HL-60/S4 treated with phorbol 12-myristate 13-acetate at 8.2 ng/mL for 4 days and 3 days (cell line): ENCODE data around the gene CD28.
"Not testable (repeated sequence)": the region's sequence is repeated elsewhere in the genome, so short reads cannot be mapped to it uniquely, and the experiment has no call there.

ENCODE experiments used
- in situ Hi-C: fragments of 300-500 bp; cut with MboI; formaldehyde crosslinking; loops from 2 replicates; pipeline ENCODE4 v1.15.0; 2022; ENCODE audit warnings: low sequenced_read_pairs

Gene CD28

DNA sequence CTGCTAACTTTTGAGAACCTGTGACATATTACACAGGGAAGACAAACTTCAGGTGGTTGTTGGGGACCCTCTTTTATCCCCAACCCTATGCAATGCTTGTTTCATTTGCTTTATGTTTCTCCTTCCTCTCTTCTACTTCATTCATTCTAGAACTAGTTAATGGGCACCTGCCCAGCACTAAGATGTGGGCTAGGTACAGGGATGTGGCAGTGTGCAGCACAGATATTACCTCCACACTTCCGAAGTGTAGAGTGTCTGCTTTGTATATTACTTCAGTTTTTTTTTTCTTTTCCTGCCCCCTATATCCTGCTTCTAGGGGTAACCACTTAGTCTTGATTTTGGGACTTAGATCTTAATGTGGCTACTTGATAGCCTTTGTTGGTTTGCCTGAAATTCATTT, 35.1 kb downstream of the CD28 start:
- in situ Hi-C loops = no loop called here

DNA sequence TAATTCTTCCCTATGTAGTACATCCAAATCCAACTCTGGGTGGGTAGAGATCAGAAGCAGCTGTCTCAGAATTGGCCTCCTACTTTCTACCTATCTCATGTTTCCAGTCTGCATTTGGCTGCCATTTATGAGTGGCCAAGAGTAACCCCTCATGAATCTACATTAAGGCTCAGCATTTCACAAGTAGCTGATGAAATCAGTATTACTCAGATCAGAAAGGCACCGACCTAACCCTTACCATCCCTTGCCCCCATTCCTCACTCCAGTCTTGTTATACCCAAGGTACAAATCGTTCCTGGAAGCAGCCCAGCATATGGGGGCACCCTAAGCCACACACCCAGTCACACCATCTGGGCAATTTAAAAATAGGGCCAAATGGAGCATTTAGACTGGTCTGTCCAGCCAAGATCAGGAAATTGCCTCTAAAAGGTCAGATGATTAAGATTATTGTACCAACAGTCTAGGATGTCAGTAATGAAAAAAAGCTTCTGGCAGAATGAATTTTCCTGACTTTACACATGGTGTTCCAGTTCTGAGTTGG, 37.1 kb downstream of the CD28 start:
- in situ Hi-C loops = no loop called here

DNA sequence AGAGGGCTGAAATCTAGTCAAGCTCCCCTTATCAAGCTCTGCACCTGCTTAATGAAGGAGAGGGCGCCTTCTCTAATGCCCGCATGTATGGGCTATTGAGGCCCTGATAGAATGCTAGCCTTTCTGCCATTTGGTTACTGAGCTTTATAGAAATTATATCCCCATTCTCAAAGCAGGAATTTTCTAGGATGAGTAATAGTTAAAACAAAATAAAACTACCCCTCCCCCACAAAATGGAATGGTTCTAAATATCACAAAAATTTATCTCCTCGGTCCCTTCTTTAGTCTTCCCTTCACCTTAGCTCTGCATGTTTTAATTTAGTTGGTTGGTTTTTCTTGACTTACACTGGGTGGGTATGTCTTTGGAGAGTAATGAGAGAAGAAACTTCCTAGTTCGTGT, 37.7 kb downstream of the CD28 start:
- in situ Hi-C loops = no loop called here

DNA sequence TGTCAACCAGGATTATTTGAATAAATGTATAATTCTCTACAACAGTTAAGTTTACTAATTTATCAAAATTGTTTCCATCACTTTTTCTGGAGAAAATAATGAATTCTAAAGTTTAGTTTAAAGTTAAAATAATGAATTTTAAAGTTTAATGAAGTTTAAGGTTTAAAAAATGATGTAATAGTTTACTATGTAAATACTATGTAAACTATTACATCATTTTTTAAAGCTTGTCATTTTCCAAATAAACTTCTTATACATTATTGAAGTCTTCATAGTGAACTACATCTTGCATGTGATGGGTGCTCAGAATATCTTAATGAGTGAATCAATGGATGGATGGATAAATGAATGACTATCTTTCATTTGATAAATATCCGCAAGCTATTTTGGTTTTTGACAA, 38.8 kb downstream of the CD28 start:
- in situ Hi-C loops = no loop called here

DNA sequence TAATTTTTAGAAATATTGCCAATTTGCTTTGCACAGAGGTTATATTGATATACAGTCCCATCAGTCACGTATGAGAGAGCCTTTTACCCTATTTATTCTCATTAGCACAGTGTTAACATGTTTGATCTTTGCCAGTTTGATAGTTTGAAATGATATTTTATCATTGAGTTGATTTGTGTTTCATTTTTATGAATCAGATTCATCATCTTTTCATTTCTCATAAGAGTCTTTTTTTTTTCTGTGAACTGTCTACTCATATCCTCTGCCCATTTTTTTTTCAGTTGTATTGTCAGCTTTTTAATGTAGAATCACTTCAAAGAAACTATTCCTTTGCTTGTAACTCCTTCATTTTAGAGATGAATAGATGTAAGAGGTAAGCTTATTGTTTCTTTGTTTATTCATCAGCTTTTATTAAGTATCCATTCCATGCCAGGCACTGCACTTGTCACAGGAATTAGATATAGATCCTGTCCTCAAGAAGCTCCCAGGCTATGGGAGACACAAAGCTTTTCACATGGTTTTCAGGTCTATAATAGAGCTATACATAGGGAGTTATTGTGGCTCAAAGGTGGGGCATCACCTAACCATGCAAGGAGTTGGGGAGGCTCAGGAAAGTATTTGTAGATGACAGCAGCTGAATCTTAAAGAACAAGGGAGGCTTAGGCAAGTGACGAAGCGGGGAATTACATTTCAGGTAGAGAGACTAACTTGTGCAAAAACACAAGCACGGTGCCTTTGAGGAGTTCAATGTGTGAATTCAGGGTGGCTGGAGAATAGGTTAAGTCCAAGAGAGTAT, 42.1 kb downstream of the CD28 start:
- in situ Hi-C loops = no loop called here

DNA sequence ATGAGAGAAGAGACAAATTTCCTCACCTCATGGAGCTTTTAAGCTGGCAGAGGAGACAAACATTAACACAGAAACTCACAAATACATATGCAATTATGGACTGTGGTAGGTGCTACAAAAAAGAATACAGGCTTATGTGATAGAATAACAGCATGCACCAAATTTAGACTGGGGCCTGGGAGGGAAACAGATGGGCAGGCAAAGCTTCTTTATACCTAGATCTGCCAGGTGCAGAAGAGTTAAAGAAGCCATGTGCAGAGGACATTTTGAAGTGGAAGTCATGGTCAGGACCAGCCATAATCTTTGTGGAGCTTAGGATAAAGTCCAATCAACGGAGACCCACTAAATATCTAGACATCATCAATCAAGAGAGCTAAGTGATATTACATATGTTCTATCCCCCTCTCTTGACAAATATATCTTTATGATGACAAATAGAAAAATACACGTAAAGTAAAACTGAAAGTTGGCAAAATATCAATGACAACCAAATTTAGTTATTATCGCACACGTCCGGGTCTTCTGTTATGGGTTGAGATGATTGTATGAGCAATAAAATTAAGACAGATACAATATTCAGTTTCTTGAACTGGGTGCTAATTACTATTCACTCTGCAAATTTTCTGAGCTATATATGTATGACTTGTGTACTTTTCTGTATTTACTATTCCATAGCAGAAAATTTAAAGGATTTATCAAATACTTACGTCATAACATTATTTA, 44.1 kb downstream of the CD28 start:
- in situ Hi-C loops = no loop called here

DNA sequence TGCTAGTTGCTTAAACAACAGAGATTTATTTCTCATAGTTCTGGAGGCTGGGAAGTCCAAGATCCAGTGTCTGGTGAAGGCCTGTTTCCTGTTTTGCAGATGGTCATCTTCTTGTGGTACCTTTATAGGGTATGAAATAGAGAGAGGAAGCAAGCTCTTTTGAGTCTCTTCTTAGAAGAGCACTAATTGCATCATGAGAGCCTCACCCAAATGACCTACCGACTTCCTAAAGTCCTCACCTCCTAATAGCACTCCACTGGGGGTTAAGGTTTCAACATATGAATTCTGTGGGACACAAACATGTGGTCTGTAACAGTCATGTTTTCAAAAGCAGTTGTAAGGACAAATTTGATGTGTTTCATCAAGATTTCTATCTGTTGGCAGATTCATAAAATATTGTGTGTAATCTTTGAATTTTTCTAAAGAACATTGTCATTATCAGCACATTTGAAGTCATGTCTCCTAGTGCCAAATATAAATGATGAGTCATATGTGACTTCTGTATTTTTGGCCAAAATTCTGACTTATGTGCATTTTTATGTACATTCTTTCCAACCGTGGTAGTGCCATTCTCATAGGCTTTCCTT, 45.3 kb downstream of the CD28 start:
- in situ Hi-C loops = no loop called here

DNA sequence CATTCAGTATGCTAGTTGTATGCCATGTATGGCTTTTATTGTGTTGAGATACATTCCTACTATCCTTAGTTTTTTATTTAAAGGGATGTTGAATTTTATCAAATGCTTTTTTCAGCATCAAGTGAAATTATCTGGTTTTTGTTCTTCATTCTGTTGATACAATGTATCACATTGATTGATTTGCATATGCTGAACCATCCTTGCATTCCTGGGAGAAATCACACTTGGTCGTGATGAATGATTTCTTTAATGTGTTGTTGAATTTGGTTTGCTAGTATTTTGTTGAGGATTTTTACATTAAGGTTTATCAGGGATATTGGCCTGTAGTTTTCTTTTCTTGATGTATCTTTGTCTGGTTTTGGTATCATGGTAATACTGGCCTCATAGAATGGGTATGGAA, 49.7 kb downstream of the CD28 start:
- in situ Hi-C loops = no loop called here

DNA sequence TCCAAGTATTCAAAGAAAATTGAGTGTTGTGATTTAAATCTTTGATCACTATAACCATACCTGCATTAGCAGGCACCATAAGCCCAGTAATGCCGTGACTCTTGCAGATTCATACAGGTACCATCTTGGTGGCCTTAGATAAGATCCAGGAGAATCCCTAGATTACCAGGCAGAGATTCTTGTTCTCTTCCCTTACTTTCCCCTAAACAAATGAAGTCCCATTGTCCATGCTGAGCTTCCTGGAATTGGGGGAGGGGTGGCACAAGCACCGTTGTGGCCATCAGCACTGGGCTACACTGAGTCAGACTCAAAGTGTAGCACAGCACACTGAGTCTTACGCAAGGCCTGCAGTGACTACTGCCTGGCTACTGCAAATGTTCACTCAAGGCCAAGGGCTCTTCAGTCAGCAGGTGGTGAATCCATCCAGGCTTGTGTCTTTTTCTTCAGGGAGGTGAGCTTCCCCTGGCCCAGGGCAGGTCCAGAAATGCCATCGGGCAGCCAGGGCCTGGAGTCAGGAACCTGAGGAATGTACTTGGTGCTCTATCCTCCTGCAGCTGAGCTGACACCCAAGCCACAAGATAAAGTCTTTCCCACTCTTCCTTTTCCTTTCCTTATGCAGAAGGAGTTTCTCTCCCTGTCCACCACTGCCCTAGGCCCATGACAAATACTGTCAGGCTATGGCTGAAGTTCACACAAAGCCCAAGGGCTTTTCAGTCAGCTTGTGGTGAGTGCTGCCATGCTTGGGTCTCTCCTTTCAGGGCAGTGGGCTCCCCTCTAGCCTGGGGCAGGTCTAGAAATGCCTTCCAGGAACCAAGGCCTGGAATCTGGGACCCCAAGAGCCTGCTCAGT, 52.6 kb downstream of the CD28 start:
- in situ Hi-C loops = no loop called here

DNA sequence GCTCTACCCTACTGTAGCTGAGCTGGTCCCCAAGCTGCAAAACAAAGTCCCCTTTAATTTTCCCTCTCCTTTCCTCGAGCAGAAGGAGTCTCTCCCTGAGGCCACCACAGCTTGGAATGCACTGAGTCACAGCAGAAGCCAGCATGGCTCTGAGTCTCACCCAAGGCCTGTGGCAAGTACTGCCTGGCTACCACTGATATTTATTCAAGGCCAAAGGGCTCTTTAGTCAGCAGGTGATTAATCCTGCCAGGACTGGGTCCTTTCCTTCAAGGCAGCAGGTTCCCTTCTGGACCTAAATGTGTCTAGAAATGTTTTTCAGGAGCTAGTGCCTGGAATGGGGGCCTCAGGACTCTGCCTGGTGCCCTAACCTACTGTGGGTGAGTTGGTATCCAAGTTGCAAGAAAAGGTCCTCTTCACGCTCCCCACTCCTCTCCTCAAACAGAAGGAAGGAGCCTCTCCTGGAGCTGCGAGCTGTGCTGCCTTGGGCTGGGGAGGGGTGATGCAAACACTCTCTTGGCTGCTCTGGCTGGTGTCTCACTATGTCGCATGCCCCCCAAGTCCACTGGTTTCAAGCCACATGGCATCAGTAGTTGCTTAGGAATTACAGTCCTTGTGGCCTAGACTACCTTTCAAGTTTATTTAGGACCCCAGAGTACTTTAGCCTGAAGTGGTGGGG, 53.4 kb downstream of the CD28 start:
- in situ Hi-C loops = no loop called here

DNA sequence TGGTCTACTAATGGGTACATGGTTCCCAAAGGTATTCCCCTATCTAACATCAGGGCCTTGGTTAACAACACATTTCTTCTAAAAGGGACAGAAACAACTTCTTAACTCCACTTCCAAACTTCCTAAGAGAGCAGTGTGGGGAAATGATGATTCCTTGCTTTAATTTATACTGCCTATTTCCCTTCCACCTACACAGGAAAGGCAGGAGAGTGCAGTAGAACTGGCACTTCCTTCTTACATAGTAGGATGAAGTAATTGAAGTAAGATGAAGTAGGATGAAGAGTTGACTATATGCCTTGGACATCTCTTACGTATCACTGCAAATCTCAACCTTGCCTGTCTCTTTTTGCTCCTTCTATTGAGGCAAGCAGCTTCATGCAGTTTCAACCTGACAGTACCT, 54.7 kb downstream of the CD28 start:
- in situ Hi-C loops = no loop called here

DNA sequence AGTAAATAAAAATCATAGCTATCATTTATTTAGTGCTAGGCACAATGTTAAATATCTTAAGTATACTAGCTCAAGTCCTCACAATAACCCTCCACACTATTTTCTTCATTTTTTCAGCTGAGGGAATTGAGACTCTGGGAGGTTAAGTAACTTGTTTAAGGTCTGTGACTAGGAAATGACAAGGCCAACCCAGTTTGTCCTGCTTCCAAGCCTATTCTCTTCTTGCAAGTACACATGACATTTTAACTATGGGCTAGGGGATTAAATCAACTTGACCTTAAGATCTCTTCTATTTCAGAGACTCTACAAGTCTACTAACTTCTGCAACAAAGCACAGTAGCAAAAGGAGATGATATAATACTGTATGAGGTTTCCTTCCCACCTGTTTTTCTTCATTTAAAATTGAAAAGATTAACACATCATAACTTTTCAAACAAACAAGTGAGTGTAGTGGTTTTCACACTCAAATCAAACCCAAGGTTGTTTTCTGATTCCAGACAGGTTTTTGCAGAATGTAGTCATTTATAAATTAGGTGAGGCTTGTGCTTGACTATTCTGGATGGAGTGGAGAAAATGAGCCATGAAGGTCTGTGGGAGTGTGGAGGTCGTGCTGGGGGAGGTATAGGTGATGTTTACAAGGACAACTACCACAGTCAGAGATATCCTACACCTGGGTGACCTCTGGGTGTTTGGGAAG, 57.0 kb downstream of the CD28 start:
- in situ Hi-C loops = no loop called here

DNA sequence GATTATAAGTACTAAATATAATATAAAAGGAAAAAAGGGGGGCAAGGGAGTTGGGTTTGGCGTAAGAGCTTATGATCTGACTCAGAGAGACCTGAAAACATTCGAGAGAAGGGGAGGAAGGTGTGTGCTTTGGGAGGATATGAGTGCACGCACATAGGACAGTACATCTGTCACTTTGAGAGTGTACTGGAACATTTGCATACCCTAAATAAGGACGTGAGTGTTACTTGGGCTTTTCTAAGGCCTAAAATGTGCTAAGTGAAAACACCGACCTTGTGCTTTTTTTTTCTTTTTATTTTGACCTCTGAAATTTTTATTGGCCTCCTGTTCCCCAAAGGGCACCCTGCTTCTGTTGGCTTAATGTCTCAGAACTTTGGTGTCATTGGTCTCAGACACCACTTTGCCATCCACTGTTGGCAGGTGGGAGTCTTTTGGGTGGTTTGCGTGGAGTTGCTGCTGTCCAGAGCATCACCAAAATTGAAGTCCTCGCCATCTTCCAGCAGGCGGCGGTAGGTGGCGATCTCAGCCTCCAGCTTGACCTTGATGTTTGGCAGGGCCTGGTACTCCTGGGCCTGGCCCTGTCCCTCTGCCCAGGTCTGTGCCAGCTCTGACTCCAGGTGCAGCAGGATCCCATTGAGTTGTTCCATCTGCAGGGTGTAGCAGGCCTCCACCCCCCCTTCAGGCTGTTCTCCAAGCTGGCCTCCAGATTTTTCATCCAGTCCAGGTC, 57.7 kb downstream of the CD28 start:
- in situ Hi-C loops = no loop called here

DNA sequence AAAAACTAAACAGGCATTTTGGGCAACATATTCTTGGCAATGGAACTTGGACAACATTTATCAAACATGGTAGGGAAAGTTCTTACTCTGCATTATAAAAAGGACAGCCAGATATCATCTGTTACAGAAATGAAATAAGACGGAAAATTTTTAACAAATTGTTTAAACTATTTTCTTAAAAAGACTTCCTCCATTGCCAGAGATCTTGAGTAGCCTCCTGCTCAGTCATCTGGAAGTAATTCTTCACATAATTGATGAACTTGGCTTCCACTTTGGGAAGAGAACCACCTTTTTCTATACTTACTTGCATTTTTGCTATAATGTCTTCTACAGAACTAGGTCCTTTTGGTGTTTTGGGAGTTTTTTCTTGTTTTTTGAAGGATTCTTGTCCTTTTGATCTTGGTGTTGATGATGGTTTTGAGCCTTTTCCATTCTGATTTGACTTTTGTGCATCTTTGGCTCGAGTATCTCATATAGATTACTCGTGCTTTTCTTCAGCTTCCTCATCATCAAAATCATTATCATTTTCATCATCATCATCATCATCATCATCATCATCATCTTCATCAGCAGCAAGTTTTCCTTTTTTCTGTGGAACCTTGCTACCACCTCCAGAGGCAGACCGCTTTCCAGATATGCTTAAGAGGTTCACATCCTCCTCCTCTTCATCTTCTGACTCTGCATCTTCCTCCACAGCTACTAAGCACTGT, 66.2 kb downstream of the CD28 start:
- in situ Hi-C loops = no loop called here

DNA sequence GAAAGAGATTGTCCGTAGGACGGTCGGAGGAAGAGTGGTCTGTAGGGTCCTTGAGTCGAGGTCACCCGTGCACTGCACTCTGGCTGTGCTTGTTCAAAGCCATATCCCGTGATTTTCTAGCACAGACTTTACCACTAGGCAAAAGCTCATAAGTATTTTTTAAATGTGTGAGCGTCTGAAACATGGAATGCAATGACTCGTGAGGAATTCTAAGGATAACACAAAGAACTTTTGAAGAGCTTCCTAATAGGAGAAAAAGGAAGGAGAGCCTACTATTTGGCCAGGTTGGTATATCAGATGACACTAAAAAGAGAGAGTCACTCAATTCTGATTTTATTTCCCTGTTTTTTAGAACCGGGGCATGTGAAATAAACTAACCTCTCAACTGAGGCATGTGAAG, 68.3 kb downstream of the CD28 start:
- in situ Hi-C loops = no loop called here

DNA sequence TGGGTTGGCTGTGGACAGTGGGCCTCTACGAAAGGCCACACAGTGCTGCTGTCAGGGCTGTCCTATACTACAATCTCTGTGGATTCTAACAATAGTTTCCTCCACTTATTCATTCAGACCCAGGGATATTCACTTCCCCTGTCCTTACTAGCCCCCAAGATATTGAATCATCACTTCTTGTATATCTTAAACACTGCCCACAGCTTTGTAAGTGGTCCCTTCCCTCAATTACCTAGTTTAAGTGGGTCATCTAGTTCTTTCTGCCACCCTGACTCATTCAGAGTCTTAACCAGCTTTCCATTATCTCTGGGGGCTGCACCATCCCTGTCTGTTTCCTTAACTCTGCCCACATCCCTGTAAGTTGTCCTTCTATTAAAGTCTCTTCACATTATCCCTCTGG, 69.2 kb downstream of the CD28 start:
- in situ Hi-C loops = no loop called here

DNA sequence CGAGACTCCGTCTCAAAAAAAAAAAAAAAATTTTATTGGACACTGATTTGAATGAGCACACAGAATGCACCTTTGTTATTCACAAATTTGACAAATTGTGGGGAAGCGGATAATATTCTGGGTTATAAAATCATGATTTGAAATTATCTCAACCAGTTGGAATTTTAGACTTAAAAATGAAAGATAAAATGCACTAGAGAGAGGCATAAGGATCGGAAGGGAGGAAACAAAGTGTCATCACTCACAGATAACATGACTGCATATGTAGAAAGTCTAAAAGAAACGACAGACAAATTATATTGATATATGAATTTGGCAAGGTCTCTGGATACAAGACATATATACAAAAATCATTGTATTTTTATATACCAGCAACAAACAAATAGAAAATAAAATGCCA, 70.6 kb downstream of the CD28 start:
- in situ Hi-C loops = no loop called here

DNA sequence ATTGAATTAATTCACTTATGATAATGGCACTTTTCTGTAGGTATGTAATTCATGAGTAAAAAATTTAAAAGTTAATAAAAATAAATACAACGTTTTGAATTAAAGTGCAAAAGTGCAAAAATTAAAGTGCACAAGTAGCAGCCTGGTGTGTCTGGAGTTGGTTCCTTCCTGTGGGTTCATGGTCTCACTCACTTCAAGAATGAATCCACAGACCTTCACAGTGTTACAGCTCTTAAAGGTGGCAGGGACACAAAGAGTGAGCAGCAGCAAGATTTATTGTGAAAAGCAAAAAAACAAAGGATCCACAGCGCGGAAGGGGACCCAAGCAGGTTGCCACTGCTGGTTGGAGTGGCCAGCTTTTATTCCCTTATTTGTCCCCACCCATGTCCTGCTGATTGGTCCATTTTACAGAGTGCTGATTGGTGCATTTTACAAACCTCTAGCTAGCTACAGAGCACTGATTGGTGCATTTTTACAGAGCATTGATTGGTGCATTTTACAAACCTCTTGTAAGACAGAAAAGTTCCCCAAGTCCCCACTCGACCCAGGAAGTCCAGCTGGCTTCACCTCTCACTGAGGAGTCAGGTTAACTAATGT, 73.1 kb downstream of the CD28 start:
- in situ Hi-C loops = not testable (repeated sequence)
